MCF 10A (cell line): ENCODE results near the gene SLC25A4. TPM values are rescaled to one million over a fixed set of nuclear protein-coding genes. Genes with fewer than 3 reads are reported as not detected.

ENCODE experiments used
- BruUV-seq: library from RNA; stranded (reverse); fragments of 400-500 nt; replicated peaks from 2 replicates; lab custom pipeline; 2021; lab: Mats Ljungman, UMichigan
- CTCF ChIA-PET: fragments of 300-600 bp; sonication (Branson Sonifier 250); formaldehyde crosslinking; extraction: SDS; loops from one replicate; lab custom pipeline; 2021; ENCODE audit warnings: antibody characterized with exemption, inconsistent platforms; lab: Yijun Ruan, JAX
- POLR2A ChIA-PET: fragments of 300-600, 350-650 bp; sonication (Branson Sonifier 250); formaldehyde crosslinking; extraction: SDS; loops from one replicate; lab custom pipeline; 2020; ENCODE audit warnings: antibody characterized with exemption, inconsistent platforms; lab: Yijun Ruan, JAX
- DNase-seq: peaks from one replicate; pipeline ENCODE4 v3.0.0-alpha.2; 2018; ENCODE audit not compliant: unreplicated experiment
- H3K27ac Mint-ChIP-seq: one replicate; pipeline ENCODE4 v1.8.0; 2022; ENCODE audit warnings: mild to moderate bottlenecking, low read depth, mixed read lengths; ENCODE audit not compliant: unreplicated experiment
- H3K27me3 Mint-ChIP-seq: one replicate; pipeline ENCODE4 v1.8.0; 2022; ENCODE audit warnings: mixed read lengths; ENCODE audit not compliant: insufficient read depth, unreplicated experiment
- H3K36me3 Mint-ChIP-seq: one replicate; pipeline ENCODE4 v1.8.0; 2022; ENCODE audit warnings: mild to moderate bottlenecking, moderate library complexity, mixed read lengths; ENCODE audit not compliant: insufficient read depth, unreplicated experiment
- H3K4me1 Mint-ChIP-seq: one replicate; pipeline ENCODE4 v1.8.0; 2022; ENCODE audit warnings: mixed read lengths; ENCODE audit not compliant: insufficient read depth, unreplicated experiment
- H3K4me3 Mint-ChIP-seq: one replicate; pipeline ENCODE4 v1.8.0; 2022; ENCODE audit warnings: mild to moderate bottlenecking, moderate library complexity, mixed read lengths; ENCODE audit not compliant: unreplicated experiment
- H3K9me3 Mint-ChIP-seq: one replicate; pipeline ENCODE4 v1.8.0; 2022; ENCODE audit warnings: mixed read lengths; ENCODE audit not compliant: unreplicated experiment
- intact Hi-C: fragments of 100-400 bp; cut with micrococcal nuclease; formaldehyde crosslinking; loops from 2 replicates; pipeline ENCODE4 v1.14.1; 2022
- total RNA-seq: library from RNA; stranded (reverse); gene quantifications from 2 replicates; pipeline ENCODE4 v1.2.3, GENCODE V29; 2022
- TF ChIP-seq, protein P1 (sequence below): fragments of 200-600 bp; IDR thresholded peaks from one replicate; pipeline ENCODE4 v1.8.0; 2022; ENCODE audit warnings: antibody characterized with exemption, mild to moderate bottlenecking; ENCODE audit not compliant: unreplicated experiment

SLC25A4 gene
- total RNA-seq, 1 experiment from 2014 or later = 18.9 TPM

DNA sequence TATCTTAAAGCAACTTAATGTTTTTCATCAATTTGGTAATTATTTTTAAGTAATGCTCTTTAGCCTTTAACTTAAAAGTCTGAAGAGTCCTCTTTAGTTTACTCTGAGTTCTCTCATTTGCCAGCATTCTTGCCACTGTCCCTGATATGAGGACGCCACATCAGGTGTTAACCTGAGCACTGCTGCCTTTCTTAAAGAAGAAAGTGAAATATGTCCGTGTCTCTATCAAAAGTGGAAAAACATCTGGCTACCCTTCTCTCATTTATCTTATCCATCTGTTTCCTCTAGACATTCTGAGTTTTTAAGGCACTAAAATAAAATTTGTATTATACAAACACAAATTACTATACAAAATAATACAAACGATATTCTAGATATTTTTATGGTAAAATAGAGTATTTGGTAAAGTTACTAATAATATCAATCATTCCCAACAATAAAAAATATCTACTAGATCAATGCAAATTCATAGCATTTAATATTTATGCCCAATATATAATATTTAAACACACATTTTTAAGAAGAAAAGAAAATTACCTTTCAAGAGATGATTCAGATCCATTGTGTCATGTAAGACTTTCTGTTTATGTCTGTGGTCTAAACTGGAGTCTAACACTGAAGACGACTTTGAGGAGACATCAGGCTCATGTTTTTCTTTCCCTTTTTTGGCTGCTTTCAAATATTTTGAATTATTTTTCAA is 46.7 kb downstream of the SLC25A4 start:
- Mint-ChIP-seq H3K4me1 (peaks cover 6% of the 10 kb centered on the region), H3K27ac (no peak overlapping the region), H3K9me3 (no peaks in the 10 kb centered on the region), H3K36me3 (peaks cover 49% of the 10 kb centered on the region), H3K4me3 (no peak overlapping the region), H3K27me3 (no peaks in the 10 kb centered on the region)
- ChIA-PET CTCF (no interaction called here), POLR2A (no interaction called here)
- TF ChIP-seq, protein P1, sequence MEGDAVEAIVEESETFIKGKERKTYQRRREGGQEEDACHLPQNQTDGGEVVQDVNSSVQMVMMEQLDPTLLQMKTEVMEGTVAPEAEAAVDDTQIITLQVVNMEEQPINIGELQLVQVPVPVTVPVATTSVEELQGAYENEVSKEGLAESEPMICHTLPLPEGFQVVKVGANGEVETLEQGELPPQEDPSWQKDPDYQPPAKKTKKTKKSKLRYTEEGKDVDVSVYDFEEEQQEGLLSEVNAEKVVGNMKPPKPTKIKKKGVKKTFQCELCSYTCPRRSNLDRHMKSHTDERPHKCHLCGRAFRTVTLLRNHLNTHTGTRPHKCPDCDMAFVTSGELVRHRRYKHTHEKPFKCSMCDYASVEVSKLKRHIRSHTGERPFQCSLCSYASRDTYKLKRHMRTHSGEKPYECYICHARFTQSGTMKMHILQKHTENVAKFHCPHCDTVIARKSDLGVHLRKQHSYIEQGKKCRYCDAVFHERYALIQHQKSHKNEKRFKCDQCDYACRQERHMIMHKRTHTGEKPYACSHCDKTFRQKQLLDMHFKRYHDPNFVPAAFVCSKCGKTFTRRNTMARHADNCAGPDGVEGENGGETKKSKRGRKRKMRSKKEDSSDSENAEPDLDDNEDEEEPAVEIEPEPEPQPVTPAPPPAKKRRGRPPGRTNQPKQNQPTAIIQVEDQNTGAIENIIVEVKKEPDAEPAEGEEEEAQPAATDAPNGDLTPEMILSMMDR = no peak
- DNase-seq = no peak
- no TSS peak for BruUV-seq
- intact Hi-C loops = no loop called here

DNA sequence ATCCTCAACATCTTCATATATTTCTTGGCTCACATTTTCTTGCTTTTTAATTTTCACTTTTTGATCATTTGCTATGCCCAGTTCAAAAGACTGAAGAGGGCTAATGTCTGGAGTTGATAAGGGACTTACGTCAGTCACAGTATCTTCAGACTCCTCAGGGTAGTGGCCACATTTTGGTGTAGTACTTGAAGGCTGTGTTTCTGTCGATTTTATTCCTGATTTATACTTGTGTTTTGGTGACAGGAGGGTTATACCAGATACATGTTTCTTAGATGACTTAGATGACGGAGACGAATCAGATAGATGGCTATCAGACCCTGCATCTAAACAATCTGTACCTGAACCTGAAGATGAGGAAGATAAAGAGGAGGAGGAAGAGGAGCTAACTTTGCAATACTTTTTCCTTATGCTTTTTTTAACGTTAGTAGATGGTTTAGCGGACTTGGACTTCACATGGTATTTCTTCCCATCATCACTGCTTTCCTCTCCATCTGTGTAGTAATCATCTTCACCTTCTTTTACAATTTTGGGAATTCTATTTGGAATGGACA is 47.3 kb downstream of the SLC25A4 start:
- TF ChIP-seq, protein P1 = no peak
- H3K9me3 Mint-ChIP-seq = no peaks in the 10 kb centered on the region
- no peak for DNase-seq
- intact Hi-C loops = no loop called here
- H3K4me3 Mint-ChIP-seq = no peak overlapping the region
- CTCF ChIA-PET = interaction anchor here (0.8 kb wide), 1 partner anchor 111 kb away, joined by 3 read pairs; no protein-coding TSS in a partner anchor
- TSS peak; percentile 80 for BruUV-seq
- POLR2A ChIA-PET = no interaction called here
- no peaks in the 10 kb centered on the region for H3K27me3 Mint-ChIP-seq
- peaks cover 6% of the 10 kb centered on the region for H3K4me1 Mint-ChIP-seq
- H3K27ac Mint-ChIP-seq = no peak overlapping the region
- peaks cover 51% of the 10 kb centered on the region for H3K36me3 Mint-ChIP-seq

DNA sequence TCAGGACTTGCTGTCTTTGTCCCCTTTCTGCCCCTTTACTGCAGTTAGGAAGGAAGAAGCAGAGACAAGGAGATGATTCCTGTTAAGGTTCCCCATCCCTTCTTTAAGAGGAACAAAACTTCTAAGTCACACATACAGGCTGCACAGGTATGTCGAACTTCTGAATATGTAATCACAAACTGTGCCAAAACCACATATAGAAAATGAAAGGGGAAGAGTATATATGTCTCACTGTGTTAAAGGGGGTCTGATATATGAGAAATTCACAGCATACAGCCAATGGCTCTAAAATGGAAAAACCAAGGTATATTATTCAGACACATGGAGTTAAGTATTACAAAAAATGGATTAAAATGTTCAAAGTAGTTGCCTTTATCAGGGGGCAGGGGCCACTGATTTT is 49.0 kb downstream of the SLC25A4 start:
- TF ChIP-seq, protein P1 = no peak
- H3K4me1 Mint-ChIP-seq = peaks cover 6% of the 10 kb centered on the region
- intact Hi-C loops = no loop called here
- ChIA-PET POLR2A (no interaction called here), CTCF (no interaction called here)
- H3K27ac Mint-ChIP-seq = no peak overlapping the region
- no peak overlapping the region for H3K4me3 Mint-ChIP-seq
- DNase-seq = no peak
- H3K27me3 Mint-ChIP-seq = no peaks in the 10 kb centered on the region
- H3K36me3 Mint-ChIP-seq = peaks cover 54% of the 10 kb centered on the region
- no peaks in the 10 kb centered on the region for H3K9me3 Mint-ChIP-seq
- no TSS peak for BruUV-seq
